ENCODE measurements around the gene AEBP2. TPM values are rescaled to one million over a fixed set of nuclear protein-coding genes. Genes with fewer than 3 reads are reported as not detected.
"Not testable (repeated sequence)": the region's sequence is repeated elsewhere in the genome, so short reads cannot be mapped to it uniquely, and the experiment has no call there.

The AEBP2 gene
- total RNA-seq, 1 experiment from 2014 or later, result 7.7 TPM

DNA sequence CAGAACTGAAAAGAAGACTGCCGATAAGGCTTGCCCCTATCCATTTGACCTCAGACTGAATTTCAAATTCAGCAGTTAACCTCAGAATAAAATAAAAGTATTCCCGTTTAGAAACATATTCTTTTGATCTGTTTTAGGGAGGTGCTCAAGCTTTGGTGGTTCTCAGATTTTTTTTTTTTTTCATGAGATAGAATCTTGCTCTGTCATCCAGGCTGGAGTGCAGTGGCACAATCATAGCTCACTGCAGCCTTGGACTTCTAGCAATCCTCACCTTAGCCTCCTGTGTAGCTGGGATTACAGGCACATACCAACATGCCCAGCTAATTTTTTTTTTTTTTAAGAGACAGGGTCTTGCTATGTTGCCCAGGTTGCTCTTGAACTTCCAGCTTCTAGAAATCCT lies 15.5 kb downstream of the AEBP2 start:
- no peak for DNase-seq (ENCODE audit: low spot score)

DNA sequence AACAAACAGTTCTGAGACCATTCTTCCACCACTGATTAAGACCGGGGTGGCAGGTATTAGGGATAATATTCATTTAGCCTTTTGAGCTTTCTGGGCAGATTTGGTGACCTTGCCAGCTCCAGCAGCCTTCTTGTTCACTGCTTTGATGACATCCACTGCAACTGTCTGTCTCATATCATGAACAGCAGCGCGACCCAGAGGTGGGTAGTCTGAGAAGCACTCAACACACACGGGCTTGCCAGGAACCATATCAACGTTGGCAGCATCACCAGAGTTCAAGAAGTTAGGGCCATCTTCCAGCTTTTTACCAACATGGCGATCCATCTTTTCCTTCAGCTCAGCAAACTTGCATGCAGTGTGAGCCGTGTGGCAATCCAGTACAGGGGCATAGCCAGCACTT lies 16.9 kb downstream of the AEBP2 start:
- DNase-seq (ENCODE audit: low spot score), result no peak

DNA sequence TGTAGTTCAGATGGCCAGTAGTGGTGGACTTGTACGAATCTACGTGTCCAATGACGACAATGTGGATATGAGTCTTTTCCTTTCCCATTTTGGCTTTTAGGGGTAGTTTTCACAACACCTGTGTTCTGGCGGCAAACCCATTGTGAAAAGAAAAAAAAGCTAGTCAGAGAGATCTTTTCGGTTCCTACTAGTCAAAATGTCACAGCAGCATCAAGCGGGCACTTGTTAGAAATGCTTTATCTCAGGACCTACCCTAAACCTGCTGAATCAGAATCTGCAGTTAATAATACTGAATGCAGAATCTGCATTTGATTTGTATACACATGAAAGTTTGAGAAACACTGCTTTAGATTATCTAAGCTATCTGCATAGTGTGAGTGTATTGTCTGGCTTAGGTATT lies 18.3 kb downstream of the AEBP2 start:
- DNase-seq (ENCODE audit: low spot score), result no peak

- DNase-seq (ENCODE audit: low spot score), result no peak
Measured at GRCh38 chr12:19458733-19459132, 19.4 kb downstream of the AEBP2 start.

GRCh38 chr12:19461999-19462398 lies 22.7 kb downstream of the AEBP2 start:
- DNase-seq (ENCODE audit: low spot score), result no peak

- no peak for DNase-seq (ENCODE audit: low spot score)
Measured at GRCh38 chr12:19462406-19462805, 23.1 kb downstream of the AEBP2 start.

- no peak for DNase-seq (ENCODE audit: low spot score)
Measured at GRCh38 chr12:19464192-19464580, 24.9 kb downstream of the AEBP2 start.

GRCh38 chr12:19465711-19466110 lies 26.4 kb downstream of the AEBP2 start:
- no peak for DNase-seq (ENCODE audit: low spot score)

DNA sequence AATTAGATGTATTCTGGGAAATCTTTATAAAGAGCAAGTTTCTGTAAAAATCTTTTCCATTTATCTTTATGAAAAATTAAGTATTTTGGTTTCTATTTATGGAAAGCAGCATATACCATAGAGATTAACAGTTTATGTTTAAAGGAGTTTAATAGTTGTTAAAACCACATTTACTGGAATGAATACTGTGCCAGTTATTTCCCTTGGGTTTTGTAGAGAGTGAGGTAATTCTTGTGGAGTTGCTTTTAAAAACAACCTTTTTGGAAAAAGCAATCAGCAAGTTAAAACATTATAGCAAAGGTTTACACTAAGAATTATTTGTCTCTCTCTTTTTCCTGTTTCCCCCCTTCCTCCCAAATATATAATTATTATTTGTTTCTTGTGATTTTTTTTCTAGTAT lies 34.9 kb downstream of the AEBP2 start:
- DNase-seq (ENCODE audit: low spot score), result no peak

DNA sequence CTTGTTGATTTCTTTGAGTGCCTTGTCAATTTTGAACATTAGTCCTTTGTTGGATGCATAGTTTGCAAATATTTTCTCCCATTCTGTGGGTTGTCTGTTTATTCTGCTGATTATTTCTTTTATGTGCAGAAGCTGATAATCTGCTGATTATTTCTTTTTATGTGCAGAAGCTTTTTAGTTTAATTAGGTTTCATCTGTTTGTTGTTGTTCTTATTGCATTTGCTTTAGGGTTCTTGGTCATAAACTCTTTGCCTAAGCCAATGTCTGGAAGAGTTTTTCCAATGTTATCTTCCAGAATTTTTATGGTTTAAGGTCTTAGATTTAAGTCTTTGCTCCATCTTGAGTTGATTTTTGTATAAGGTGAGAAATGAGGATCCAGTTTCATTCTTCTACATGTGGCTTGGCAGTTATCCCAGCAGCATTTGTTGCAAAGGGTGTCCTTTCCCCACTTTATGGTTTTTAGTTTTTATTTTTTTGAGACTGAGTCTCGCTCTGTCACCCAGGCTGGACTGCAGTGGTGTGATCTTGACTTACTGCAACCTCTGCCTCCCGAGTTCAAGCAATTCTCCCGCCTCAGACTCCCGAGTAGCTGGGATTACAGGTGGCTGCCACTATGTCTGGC lies 36.7 kb downstream of the AEBP2 start:
- not testable (repeated sequence) for DNase-seq (ENCODE audit: low spot score)

DNA sequence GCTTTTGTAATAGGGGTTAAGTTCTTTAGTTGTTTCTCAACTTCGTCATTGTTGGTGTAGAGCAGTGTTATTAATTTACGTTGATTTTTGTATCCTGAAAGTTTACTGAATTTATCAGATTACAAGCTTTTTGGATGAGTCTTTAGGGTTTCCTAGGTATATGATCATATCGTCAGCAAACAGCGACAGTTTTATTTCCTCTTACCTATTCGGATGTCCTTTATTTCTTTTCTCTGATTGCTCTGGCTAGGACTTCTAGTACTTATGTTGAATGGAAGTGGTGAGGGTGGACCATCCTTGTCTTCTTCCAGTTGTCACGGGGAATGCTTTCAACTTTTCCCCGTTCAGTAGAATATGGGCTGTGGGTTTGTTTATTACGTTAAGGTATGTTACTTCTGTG lies 37.8 kb downstream of the AEBP2 start:
- no peak for DNase-seq (ENCODE audit: low spot score)

GRCh38 chr12:19480459-19480858 lies 41.2 kb downstream of the AEBP2 start:
- no peak for DNase-seq (ENCODE audit: low spot score)

DNA sequence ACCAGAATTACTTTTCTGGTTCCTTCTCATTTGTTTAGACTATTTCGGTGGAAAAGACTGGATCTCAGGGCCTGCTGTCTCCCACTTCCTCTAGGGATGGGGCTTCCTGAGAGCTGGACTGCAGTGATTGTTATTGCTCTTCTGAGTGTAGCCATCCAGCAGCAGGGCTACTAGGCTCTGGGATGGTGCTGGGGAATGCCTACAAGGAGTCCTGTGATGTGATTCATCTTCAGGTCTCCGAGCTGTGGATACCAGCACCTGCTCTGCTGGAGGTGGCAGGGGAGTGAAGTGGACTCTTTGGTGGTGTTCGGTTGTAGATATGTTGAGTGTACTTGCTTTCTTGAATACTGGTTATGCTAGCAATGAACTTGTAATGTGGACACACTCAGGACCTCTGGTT lies 42.7 kb downstream of the AEBP2 start:
- DNase-seq (ENCODE audit: low spot score), result no peak

- DNase-seq (ENCODE audit: low spot score), result no peak
Measured at GRCh38 chr12:19482551-19483109, 43.3 kb downstream of the AEBP2 start.

DNA sequence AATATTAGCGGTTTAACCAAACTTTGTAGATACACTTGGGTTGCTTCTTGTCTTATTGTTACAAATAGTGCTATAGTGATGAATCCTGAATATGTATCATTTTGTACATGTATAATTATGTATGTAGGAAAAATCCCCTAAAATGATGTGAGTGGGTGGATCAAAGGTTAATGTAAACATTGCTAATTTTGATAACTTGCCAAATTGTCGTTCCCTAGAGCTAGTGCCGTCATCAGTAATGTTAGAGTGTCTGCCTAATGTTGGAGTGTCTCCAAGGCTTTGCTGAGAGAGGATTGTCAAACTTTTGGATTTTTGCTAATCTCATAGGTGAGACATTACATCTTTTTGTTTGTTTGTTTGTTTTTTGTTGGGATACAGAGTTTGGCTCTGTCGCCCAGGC lies 44.4 kb downstream of the AEBP2 start:
- DNase-seq (ENCODE audit: low spot score), result no peak

DNA sequence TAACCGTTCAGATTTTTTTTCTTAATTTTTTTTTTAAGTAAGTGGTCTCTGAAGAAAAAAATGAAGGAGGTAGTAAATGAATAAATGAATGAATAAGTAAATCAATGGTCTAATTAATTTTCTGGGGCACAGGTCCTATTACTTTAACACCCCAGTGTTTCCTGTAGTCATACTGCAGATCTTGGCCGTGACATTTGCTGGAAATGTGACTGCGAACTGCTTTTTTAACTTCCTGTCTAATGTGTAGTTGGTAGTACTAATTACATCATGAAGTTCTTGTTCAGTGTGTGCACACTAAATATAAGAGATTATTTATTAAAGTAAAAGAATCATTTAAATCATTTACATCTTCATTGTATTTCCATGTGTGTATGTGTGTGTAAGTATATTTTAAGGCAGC lies 45.4 kb downstream of the AEBP2 start:
- DNase-seq (ENCODE audit: low spot score), result no peak

DNA sequence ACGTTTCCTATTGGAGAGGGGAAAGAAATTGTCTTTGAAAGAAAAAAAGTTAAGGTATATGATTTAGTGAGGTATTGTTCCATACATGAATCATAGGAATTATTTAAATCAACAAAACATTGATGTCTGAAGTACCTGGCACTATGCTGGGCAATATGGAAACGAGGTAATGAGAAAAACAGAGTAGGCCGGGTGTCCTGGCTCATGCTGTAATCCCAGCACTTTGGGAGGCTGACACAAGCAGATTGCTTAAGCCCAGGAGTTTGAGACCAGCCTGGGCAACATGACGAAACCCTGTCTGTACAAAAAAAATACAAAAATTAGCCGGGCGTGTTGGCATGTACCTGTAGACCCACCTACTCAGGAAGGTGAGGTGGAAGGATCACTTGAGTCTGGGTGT lies 45.9 kb downstream of the AEBP2 start:
- DNase-seq (ENCODE audit: low spot score), result no peak

GRCh38 chr12:19489168-19489567 lies 49.9 kb downstream of the AEBP2 start:
- no peak for DNase-seq (ENCODE audit: low spot score)

DNA sequence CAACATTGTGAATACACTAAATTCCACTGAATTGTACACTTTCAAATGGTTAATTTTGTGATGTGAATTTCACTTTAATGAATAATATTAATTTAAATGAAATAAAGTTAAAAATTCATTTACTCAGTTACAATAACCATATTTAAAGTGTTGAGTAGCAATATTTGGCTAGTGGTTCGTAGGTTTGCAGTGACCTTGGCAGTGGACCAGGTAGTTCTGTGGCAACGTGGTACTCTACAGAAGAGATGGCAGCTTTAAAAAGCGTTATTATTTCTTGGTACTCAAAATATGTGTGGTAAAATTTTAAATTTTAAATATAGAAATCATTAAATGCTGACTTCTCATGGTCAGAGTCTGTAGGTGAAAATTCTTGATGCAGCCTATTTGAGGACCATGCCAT lies 51.6 kb downstream of the AEBP2 start:
- DNase-seq (ENCODE audit: low spot score), result no peak

DNA sequence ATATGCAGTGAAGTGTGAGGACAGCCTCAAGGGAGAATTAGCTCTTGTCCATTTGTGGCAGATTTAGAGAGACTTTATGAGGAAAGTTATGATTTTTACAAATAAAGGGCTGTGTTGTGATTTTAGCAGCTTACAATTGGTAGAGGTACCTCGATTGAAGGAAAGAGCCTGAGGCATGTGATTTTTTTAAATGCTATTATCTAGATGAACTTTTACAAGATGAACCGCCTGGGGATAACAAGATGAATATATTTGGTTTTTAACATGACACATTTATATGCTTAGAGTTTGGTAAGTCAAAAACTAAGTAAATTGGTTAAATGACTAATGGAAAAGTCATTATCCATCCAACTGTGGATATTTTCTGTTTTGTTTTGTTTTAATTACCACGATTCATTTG lies 52.6 kb downstream of the AEBP2 start:
- DNase-seq (ENCODE audit: low spot score), result no peak

DNA sequence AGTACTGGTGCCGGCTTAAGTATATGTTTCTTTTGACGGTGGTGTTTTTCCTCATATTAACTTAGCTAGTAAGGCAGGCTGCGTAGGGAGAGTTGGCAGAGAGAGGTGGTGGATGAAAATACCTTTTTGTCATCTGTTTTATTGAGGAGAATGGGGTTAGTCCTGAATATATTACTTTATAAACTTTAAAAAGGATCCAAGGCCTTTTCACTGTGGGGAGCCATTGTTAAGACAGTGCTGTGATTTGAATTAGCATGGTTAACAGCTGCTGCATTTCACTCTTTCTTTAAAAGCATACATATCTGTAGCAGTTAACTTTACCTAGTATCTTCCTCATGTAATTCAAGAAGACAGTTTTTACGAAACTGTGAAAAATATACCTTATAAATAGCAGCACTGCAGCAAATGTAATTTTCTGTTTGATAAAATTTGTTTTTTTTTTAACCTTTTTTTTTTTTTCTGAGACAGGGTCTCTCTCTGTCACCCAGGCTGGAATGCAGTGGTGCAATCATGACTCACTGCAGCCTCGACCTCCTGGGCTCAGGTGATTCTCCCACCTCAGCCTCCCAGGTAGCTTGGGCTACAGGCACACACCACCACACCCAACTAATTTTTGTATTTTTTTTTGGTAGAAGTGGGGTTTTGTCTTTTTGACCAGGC lies 57.1 kb downstream of the AEBP2 start:
- DNase-seq (ENCODE audit: low spot score), result no peak

- no peak for DNase-seq (ENCODE audit: low spot score)
Measured at GRCh38 chr12:19498099-19498498, 58.8 kb downstream of the AEBP2 start.

DNA sequence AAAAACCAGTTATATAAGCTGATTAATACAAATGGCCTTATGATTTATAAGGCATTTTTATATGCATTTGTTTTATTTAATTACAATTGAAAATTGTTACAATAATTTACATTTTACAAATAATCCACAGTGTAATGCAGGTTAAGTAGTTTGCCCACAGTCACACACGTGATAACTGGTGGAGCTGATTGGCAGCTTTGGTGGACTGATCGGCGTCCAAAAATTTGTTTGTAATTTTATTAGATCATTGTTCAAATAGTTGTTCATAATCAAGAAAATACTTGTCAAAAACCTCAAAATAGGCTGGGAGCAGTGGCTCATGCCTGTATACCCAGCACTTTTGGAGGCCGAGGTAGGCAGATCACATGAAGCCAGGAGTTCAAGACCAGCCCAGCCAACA lies 59.7 kb downstream of the AEBP2 start:
- no peak for DNase-seq (ENCODE audit: low spot score)

DNA sequence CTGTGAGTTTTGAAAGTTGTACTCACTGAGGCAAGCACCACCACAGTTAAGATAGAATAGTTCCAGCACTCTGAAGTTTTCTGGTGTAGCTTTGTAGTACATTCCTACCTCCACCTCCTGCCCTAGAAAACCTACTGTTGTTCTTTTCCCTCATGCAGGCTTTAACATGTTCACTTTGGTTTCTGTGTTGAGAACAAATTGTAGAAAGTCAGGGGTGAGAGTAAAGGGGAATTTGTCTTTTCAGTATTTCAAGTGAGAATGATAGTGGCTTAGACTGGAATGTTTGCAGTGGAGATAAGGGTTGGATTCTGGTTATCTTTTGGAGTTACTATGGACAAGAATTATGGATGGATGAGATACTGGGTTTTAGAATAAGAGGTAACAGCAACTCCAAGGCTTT lies 67.2 kb downstream of the AEBP2 start:
- DNase-seq (ENCODE audit: low spot score), result no peak
